ENCODE measurements around the gene CD300A.
A peak's percentile ranks its signal among the peaks of the same experiment; 100 is the strongest.

Gene CD300A

GRCh38 chr17:74441537-74441936, 24.9 kb upstream of the CD300A start:
- Histone ChIP-seq H3K9me3 (ENCODE audit: control insufficient read depth, insufficient read depth, low read length) (no peaks in the 10 kb centered on the region), H3K27ac (ENCODE audit: low read length) (no peak overlapping the region), H3K4me3 (ENCODE audit: low read length) (no peak overlapping the region), H3K4me1 (ENCODE audit: control insufficient read depth, insufficient read depth, low read length) (peaks cover 3% of the 10 kb centered on the region; the same call in 1 of the 2 replicates), H3K36me3 (ENCODE audit: control insufficient read depth, insufficient read depth, low read length) (peaks cover 3% of the 10 kb centered on the region; the same call in 1 of the 2 replicates), H3K27me3 (ENCODE audit: control insufficient read depth, insufficient read depth, low read length) (no peaks in the 10 kb centered on the region)
- no peak for DNase-seq (ENCODE audit: low read depth, low spot score)
- WGBS (ENCODE audit: insufficient coverage, insufficient read length) = no CpG with 5 or more reads among the region's 7 CpGs

- H3K4me3 ChIP-seq (ENCODE audit: low read length) = no peak overlapping the region
- WGBS (ENCODE audit: insufficient coverage, insufficient read length) = no CpG with 5 or more reads among the region's 6 CpGs
- H3K9me3 ChIP-seq (ENCODE audit: control insufficient read depth, insufficient read depth, low read length) = no peaks in the 10 kb centered on the region
- H3K27ac ChIP-seq (ENCODE audit: low read length) = no peak overlapping the region
- H3K4me1 ChIP-seq (ENCODE audit: control insufficient read depth, insufficient read depth, low read length) = peaks cover 3% of the 10 kb centered on the region; the same call in 1 of the 2 replicates
- no peaks in the 10 kb centered on the region for H3K27me3 ChIP-seq (ENCODE audit: control insufficient read depth, insufficient read depth, low read length)
- no peak for DNase-seq (ENCODE audit: low read depth, low spot score)
- H3K36me3 ChIP-seq (ENCODE audit: control insufficient read depth, insufficient read depth, low read length) = peaks cover 3% of the 10 kb centered on the region; the same call in 1 of the 2 replicates
These were observed 24.2 kb upstream of the CD300A start for GRCh38 chr17:74442291-74442669.

GRCh38 chr17:74442670-74443515, 23.5 kb upstream of the CD300A start:
- Histone ChIP-seq H3K9me3 (ENCODE audit: control insufficient read depth, insufficient read depth, low read length) (no peaks in the 10 kb centered on the region), H3K27me3 (ENCODE audit: control insufficient read depth, insufficient read depth, low read length) (no peaks in the 10 kb centered on the region), H3K27ac (ENCODE audit: low read length) (no peak overlapping the region), H3K4me3 (ENCODE audit: low read length) (peak overlapping the region; percentile 11; the same call in 1 of the 2 replicates), H3K36me3 (ENCODE audit: control insufficient read depth, insufficient read depth, low read length) (peaks cover 3% of the 10 kb centered on the region; the same call in 1 of the 2 replicates), H3K4me1 (ENCODE audit: control insufficient read depth, insufficient read depth, low read length) (peaks cover 3% of the 10 kb centered on the region; the same call in 1 of the 2 replicates)
- WGBS (ENCODE audit: insufficient coverage, insufficient read length) = no CpG with 5 or more reads among the region's 28 CpGs
- no peak for DNase-seq (ENCODE audit: low read depth, low spot score)

GRCh38 chr17:74443516-74444296, 22.7 kb upstream of the CD300A start:
- H3K9me3 ChIP-seq (ENCODE audit: control insufficient read depth, insufficient read depth, low read length) = no peaks in the 10 kb centered on the region
- H3K36me3 ChIP-seq (ENCODE audit: control insufficient read depth, insufficient read depth, low read length) = peaks cover 3% of the 10 kb centered on the region; the same call in 1 of the 2 replicates
- no peaks in the 10 kb centered on the region for H3K27me3 ChIP-seq (ENCODE audit: control insufficient read depth, insufficient read depth, low read length)
- H3K4me3 ChIP-seq (ENCODE audit: low read length) = no peak overlapping the region
- WGBS (ENCODE audit: insufficient coverage, insufficient read length) = no CpG with 5 or more reads among the region's 8 CpGs
- peaks cover 3% of the 10 kb centered on the region; the same call in 1 of the 2 replicates for H3K4me1 ChIP-seq (ENCODE audit: control insufficient read depth, insufficient read depth, low read length)
- DNase-seq (ENCODE audit: low read depth, low spot score) = no peak
- no peak overlapping the region for H3K27ac ChIP-seq (ENCODE audit: low read length)

- no CpG with 5 or more reads among the region's 12 CpGs for WGBS (ENCODE audit: insufficient coverage, insufficient read length)
- no peaks in the 10 kb centered on the region for H3K9me3 ChIP-seq (ENCODE audit: control insufficient read depth, insufficient read depth, low read length)
- H3K27me3 ChIP-seq (ENCODE audit: control insufficient read depth, insufficient read depth, low read length) = no peaks in the 10 kb centered on the region
- peaks cover 3% of the 10 kb centered on the region; the same call in 1 of the 2 replicates for H3K4me1 ChIP-seq (ENCODE audit: control insufficient read depth, insufficient read depth, low read length)
- peaks cover 3% of the 10 kb centered on the region; the same call in 1 of the 2 replicates for H3K36me3 ChIP-seq (ENCODE audit: control insufficient read depth, insufficient read depth, low read length)
- no peak for DNase-seq (ENCODE audit: low read depth, low spot score)
- H3K27ac ChIP-seq (ENCODE audit: low read length) = no peak overlapping the region
- H3K4me3 ChIP-seq (ENCODE audit: low read length) = no peak overlapping the region
These were observed 22.0 kb upstream of the CD300A start for GRCh38 chr17:74444406-74444805.

GRCh38 chr17:74445158-74445557, 21.3 kb upstream of the CD300A start:
- Histone ChIP-seq H3K27me3 (ENCODE audit: control insufficient read depth, insufficient read depth, low read length) (no peaks in the 10 kb centered on the region), H3K9me3 (ENCODE audit: control insufficient read depth, insufficient read depth, low read length) (no peaks in the 10 kb centered on the region), H3K36me3 (ENCODE audit: control insufficient read depth, insufficient read depth, low read length) (peaks cover 2% of the 10 kb centered on the region; the same call in 1 of the 2 replicates), H3K4me3 (ENCODE audit: low read length) (no peak overlapping the region), H3K4me1 (ENCODE audit: control insufficient read depth, insufficient read depth, low read length) (peaks cover 3% of the 10 kb centered on the region; the same call in 1 of the 2 replicates), H3K27ac (ENCODE audit: low read length) (no peak overlapping the region)
- no CpG with 5 or more reads among the region's 7 CpGs for WGBS (ENCODE audit: insufficient coverage, insufficient read length)
- DNase-seq (ENCODE audit: low read depth, low spot score) = no peak

GRCh38 chr17:74446551-74447500, 19.6 kb upstream of the CD300A start:
- Histone ChIP-seq H3K4me1 (ENCODE audit: control insufficient read depth, insufficient read depth, low read length) (peaks cover 3% of the 10 kb centered on the region; the same call in 1 of the 2 replicates), H3K27ac (ENCODE audit: low read length) (no peak overlapping the region), H3K27me3 (ENCODE audit: control insufficient read depth, insufficient read depth, low read length) (no peaks in the 10 kb centered on the region), H3K9me3 (ENCODE audit: control insufficient read depth, insufficient read depth, low read length) (no peaks in the 10 kb centered on the region), H3K4me3 (ENCODE audit: low read length) (no peak overlapping the region; the same call in 1 of the 2 replicates), H3K36me3 (ENCODE audit: control insufficient read depth, insufficient read depth, low read length) (no peaks in the 10 kb centered on the region)
- no CpG with 5 or more reads among the region's 31 CpGs for WGBS (ENCODE audit: insufficient coverage, insufficient read length)
- no peak for DNase-seq (ENCODE audit: low read depth, low spot score)

GRCh38 chr17:74447628-74448159, 18.7 kb upstream of the CD300A start:
- Histone ChIP-seq H3K9me3 (ENCODE audit: control insufficient read depth, insufficient read depth, low read length) (no peaks in the 10 kb centered on the region), H3K27me3 (ENCODE audit: control insufficient read depth, insufficient read depth, low read length) (peaks cover 4% of the 10 kb centered on the region; the same call in 1 of the 2 replicates), H3K27ac (ENCODE audit: low read length) (no peak overlapping the region), H3K4me1 (ENCODE audit: control insufficient read depth, insufficient read depth, low read length) (peaks cover 3% of the 10 kb centered on the region; the same call in 1 of the 2 replicates), H3K36me3 (ENCODE audit: control insufficient read depth, insufficient read depth, low read length) (no peaks in the 10 kb centered on the region), H3K4me3 (ENCODE audit: low read length) (no peak overlapping the region)
- WGBS (ENCODE audit: insufficient coverage, insufficient read length) = no CpG with 5 or more reads among the region's 11 CpGs
- DNase-seq (ENCODE audit: low read depth, low spot score) = no peak

- 100% methylated on average over 1 of the region's 8 CpGs for WGBS (ENCODE audit: insufficient coverage, insufficient read length)
- Histone ChIP-seq H3K4me3 (ENCODE audit: low read length) (no peak overlapping the region), H3K27me3 (ENCODE audit: control insufficient read depth, insufficient read depth, low read length) (peaks cover 9% of the 10 kb centered on the region; the same call in 1 of the 2 replicates), H3K9me3 (ENCODE audit: control insufficient read depth, insufficient read depth, low read length) (no peaks in the 10 kb centered on the region), H3K36me3 (ENCODE audit: control insufficient read depth, insufficient read depth, low read length) (no peaks in the 10 kb centered on the region), H3K4me1 (ENCODE audit: control insufficient read depth, insufficient read depth, low read length) (peaks cover 7% of the 10 kb centered on the region), H3K27ac (ENCODE audit: low read length) (no peak overlapping the region)
- no peak for DNase-seq (ENCODE audit: low read depth, low spot score)
These were observed 17.7 kb upstream of the CD300A start for GRCh38 chr17:74448756-74449155.
